Measurements from ENCODE around the gene FAM50A. TPM values are rescaled to one million over a fixed set of nuclear protein-coding genes. Genes with fewer than 3 reads are reported as not detected.

The FAM50A gene
- total RNA-seq (2022; extraction: Qiagen RNA extraction; ENCODE audit: low read depth): 105 to 122 TPM (median 115 TPM) in 5 replicates

GRCh38 chrX:154443992-154444754 is at the start of gene FAM50A:
FAM50A (plus strand) TSS chrX:154444141; CDS start chrX:154444236, 95 bp downstream.

GRCh38 chrX:154397888-154398667 is 45.9 kb upstream of the FAM50A start, which contains the start of gene RPL10:
RPL10 (plus strand) TSS chrX:154398377; CDS start chrX:154398520, 143 bp downstream.

GRCh38 chrX:154409222-154409871 is 34.6 kb upstream of the FAM50A start, which contains the start of gene DNASE1L1:
DNASE1L1 (minus strand) TSS chrX:154409254; CDS start chrX:154405568, 3,686 bp downstream.

GRCh38 chrX:154428176-154429171 is 15.5 kb upstream of the FAM50A start, which contains the start of gene ATP6AP1:
ATP6AP1 (plus strand) TSS chrX:154428677; CDS start chrX:154428693, 16 bp downstream.

GRCh38 chrX:154436983-154437752 is 6.8 kb upstream of the FAM50A start, which contains the start of gene GDI1:
GDI1 (plus strand) TSS chrX:154437154; CDS start chrX:154437255, 101 bp downstream.

GRCh38 chrX:154458116-154458953 is 14.4 kb downstream of the FAM50A start, which contains the start of gene PLXNA3:
PLXNA3 (plus strand) TSS chrX:154458281; CDS start chrX:154460184, 1,903 bp downstream.

GRCh38 chrX:154478728-154479622 is 35.0 kb downstream of the FAM50A start, which contains the start of gene LAGE3:
LAGE3 (minus strand) TSS chrX:154479281; CDS start chrX:154478915, 366 bp downstream.

GRCh38 chrX:154486396-154487207 is 42.7 kb downstream of the FAM50A start, which contains the start of gene UBL4A:
UBL4A (minus strand) TSS chrX:154486615; CDS start chrX:154486584, 31 bp downstream.

GRCh38 chrX:154490414-154491083 is 46.6 kb downstream of the FAM50A start, which contains the start of gene SLC10A3:
SLC10A3 (minus strand) TSS chrX:154490629; CDS start chrX:154488940, 1,689 bp downstream.

Other genes starting within 250 kb of the FAM50A start
- gene OPN1MW2, start 224.4 kb upstream of the FAM50A start, total RNA-seq (2022; extraction: Qiagen RNA extraction; ENCODE audit: low read depth): not detected in 5 replicates
- not detected in 5 replicates for gene OPN1MW3, start 186.6 kb upstream of the FAM50A start, total RNA-seq (2022; extraction: Qiagen RNA extraction; ENCODE audit: low read depth)
- gene TEX28, start 149.0 kb upstream of the FAM50A start, total RNA-seq (2022; extraction: Qiagen RNA extraction; ENCODE audit: low read depth): not detected in 5 replicates
- 0.10 to 0.23 TPM in 2 of 5 replicates, not detected in the others for gene TKTL1, start 148.3 kb upstream of the FAM50A start, total RNA-seq (2022; extraction: Qiagen RNA extraction; ENCODE audit: low read depth)
- gene FLNA, start 69.5 kb upstream of the FAM50A start, total RNA-seq (2022; extraction: Qiagen RNA extraction; ENCODE audit: low read depth): 1,432 to 1,768 TPM (median 1,617 TPM) in 5 replicates
- 114 to 166 TPM (median 150 TPM) in 5 replicates for gene EMD, start 64.8 kb upstream of the FAM50A start, total RNA-seq (2022; extraction: Qiagen RNA extraction; ENCODE audit: low read depth)
- 5,322 to 5,614 TPM (median 5,495 TPM) in 5 replicates for gene RPL10, start 45.8 kb upstream of the FAM50A start, total RNA-seq (2022; extraction: Qiagen RNA extraction; ENCODE audit: low read depth)
- 24.8 to 33.0 TPM (median 25.7 TPM) in 5 replicates for gene DNASE1L1, start 34.9 kb upstream of the FAM50A start, total RNA-seq (2022; extraction: Qiagen RNA extraction; ENCODE audit: low read depth)
- 29.2 to 38.1 TPM (median 37.3 TPM) in 5 replicates for gene TAFAZZIN, start 32.6 kb upstream of the FAM50A start, total RNA-seq (2022; extraction: Qiagen RNA extraction; ENCODE audit: low read depth)
- 74.5 to 108 TPM (median 106 TPM) in 5 replicates for gene ATP6AP1, start 15.5 kb upstream of the FAM50A start, total RNA-seq (2022; extraction: Qiagen RNA extraction; ENCODE audit: low read depth)
- gene GDI1, start 7.0 kb upstream of the FAM50A start, total RNA-seq (2022; extraction: Qiagen RNA extraction; ENCODE audit: low read depth): 87.3 to 107 TPM (median 98.1 TPM) in 5 replicates
- 9.0 to 14.6 TPM (median 13.0 TPM) in 5 replicates for gene PLXNA3, start 14.1 kb downstream of the FAM50A start, total RNA-seq (2022; extraction: Qiagen RNA extraction; ENCODE audit: low read depth)
- 43.3 to 74.7 TPM (median 68.4 TPM) in 5 replicates for gene LAGE3, start 35.1 kb downstream of the FAM50A start, total RNA-seq (2022; extraction: Qiagen RNA extraction; ENCODE audit: low read depth)
- 63.2 to 69.4 TPM (median 68.0 TPM) in 5 replicates for gene UBL4A, start 42.5 kb downstream of the FAM50A start, total RNA-seq (2022; extraction: Qiagen RNA extraction; ENCODE audit: low read depth)
- 29.4 to 44.2 TPM (median 40.5 TPM) in 5 replicates for gene SLC10A3, start 46.5 kb downstream of the FAM50A start, total RNA-seq (2022; extraction: Qiagen RNA extraction; ENCODE audit: low read depth)
- gene FAM3A, start 72.1 kb downstream of the FAM50A start, total RNA-seq (2022; extraction: Qiagen RNA extraction; ENCODE audit: low read depth): 35.6 to 46.9 TPM (median 41.9 TPM) in 5 replicates
- gene G6PD, start 102.7 kb downstream of the FAM50A start, total RNA-seq (2022; extraction: Qiagen RNA extraction; ENCODE audit: low read depth): 1,412 to 1,586 TPM (median 1,534 TPM) in 5 replicates
- gene IKBKG, start 103.5 kb downstream of the FAM50A start, total RNA-seq (2022; extraction: Qiagen RNA extraction; ENCODE audit: low read depth): 35.8 to 45.0 TPM (median 42.5 TPM) in 5 replicates
- 0.18 TPM in 1 of 5 replicates, not detected in the others for gene CTAG1A, start 141.0 kb downstream of the FAM50A start, total RNA-seq (2022; extraction: Qiagen RNA extraction; ENCODE audit: low read depth)
- not detected in 5 replicates for gene CTAG1B, start 175.1 kb downstream of the FAM50A start, total RNA-seq (2022; extraction: Qiagen RNA extraction; ENCODE audit: low read depth)
- gene CTAG2, start 209.4 kb downstream of the FAM50A start, total RNA-seq (2022; extraction: Qiagen RNA extraction; ENCODE audit: low read depth): not detected in 5 replicates

All from A549 treated with CpdA at 1 μM for 4 hours (cell line).